ENCODE results near the gene N4BP2. TPM values are rescaled to one million over a fixed set of nuclear protein-coding genes. Genes with fewer than 3 reads are reported as not detected.

N4BP2 gene
- total RNA-seq, 1 experiment from 2014 or later = 8.5 TPM

GRCh38 chr4:40057586-40058091, 989 bp downstream of the N4BP2 start:
- in situ Hi-C loops (cut with HindIII; ENCODE audit: low pct_unique_long_range_greater_than_20kb, low sequenced_read_pairs) = no loop called here
- peak overlapping the region; percentile 73 to 83 for H3K4me3 ChIP-seq (ENCODE audit: low read depth in 2 of 2, low read length in 2 of 2)
- peak; percentile 76 for DNase-seq (ENCODE audit: low read depth, low spot score)
- no peak for TF ChIP-seq SIN3A (IDR thresholded peaks at IDR 0.05; ENCODE audit: borderline replicate concordance, insufficient read depth, low read depth, low read length)
- TF ChIP-seq, protein P1, sequence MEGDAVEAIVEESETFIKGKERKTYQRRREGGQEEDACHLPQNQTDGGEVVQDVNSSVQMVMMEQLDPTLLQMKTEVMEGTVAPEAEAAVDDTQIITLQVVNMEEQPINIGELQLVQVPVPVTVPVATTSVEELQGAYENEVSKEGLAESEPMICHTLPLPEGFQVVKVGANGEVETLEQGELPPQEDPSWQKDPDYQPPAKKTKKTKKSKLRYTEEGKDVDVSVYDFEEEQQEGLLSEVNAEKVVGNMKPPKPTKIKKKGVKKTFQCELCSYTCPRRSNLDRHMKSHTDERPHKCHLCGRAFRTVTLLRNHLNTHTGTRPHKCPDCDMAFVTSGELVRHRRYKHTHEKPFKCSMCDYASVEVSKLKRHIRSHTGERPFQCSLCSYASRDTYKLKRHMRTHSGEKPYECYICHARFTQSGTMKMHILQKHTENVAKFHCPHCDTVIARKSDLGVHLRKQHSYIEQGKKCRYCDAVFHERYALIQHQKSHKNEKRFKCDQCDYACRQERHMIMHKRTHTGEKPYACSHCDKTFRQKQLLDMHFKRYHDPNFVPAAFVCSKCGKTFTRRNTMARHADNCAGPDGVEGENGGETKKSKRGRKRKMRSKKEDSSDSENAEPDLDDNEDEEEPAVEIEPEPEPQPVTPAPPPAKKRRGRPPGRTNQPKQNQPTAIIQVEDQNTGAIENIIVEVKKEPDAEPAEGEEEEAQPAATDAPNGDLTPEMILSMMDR (IDR thresholded peaks at IDR 0.05) = no peak
- TF ChIP-seq REST (IDR thresholded peaks at IDR 0.05; ENCODE audit: insufficient read depth in 1 of 2, low read depth in 2 of 2, low read length in 1 of 2) = no peak
- TF ChIP-seq POLR2AphosphoS5 (IDR thresholded peaks at IDR 0.05; ENCODE audit: low read depth, low read length) = no peak
- TF ChIP-seq TCF7L2 (IDR thresholded peaks at IDR 0.05; ENCODE audit: low read depth, low read length) = no peak; the same call in 1 of the 2 replicates
- H3K27ac ChIP-seq (ENCODE audit: low read length) = peak overlapping the region; percentile 90
- no peaks in the 10 kb centered on the region for H3K27me3 ChIP-seq (ENCODE audit: control insufficient read depth, insufficient read depth, low read length)
- no peaks in the 10 kb centered on the region for H3K9me3 ChIP-seq (ENCODE audit: control insufficient read depth, insufficient read depth, low read depth, low read length)
- BruUV-seq (replicated peaks) = no TSS peak
- CTCF ChIA-PET = no interaction called here
- intact Hi-C loops (cut with micrococcal nuclease; ENCODE audit: unreplicated experiment) = loop anchor here (10.0 kb wide), 1 partner anchor 257 kb away; no protein-coding TSS in a partner anchor
- H3K36me3 ChIP-seq (ENCODE audit: control insufficient read depth, insufficient read depth, low read length) = no peaks in the 10 kb centered on the region
- POLR2A ChIA-PET = interaction anchor here (0.5 to 0.6 kb wide), 3 partner anchors 15 to 185 kb away, joined by 3 to 5 read pairs (median 4); no protein-coding TSS in a partner anchor
- peak; percentile 83 for ATAC-seq
- H3K4me1 ChIP-seq (ENCODE audit: control insufficient read depth, insufficient read depth, low read length) = peaks cover 6% of the 10 kb centered on the region; the same call in 1 of the 2 replicates

GRCh38 chr4:40058121-40058520, 1.5 kb downstream of the N4BP2 start:
- no peak for ATAC-seq
- POLR2A ChIA-PET = interaction anchor here (0.5 to 0.6 kb wide), 3 partner anchors 14 to 185 kb away, joined by 3 to 5 read pairs (median 4); no protein-coding TSS in a partner anchor
- H3K4me3 ChIP-seq (ENCODE audit: low read depth in 2 of 2, low read length in 2 of 2) = peak overlapping the region; percentile 73 to 83
- CTCF ChIA-PET = no interaction called here
- H3K36me3 ChIP-seq (ENCODE audit: control insufficient read depth, insufficient read depth, low read length) = no peaks in the 10 kb centered on the region
- H3K27ac ChIP-seq (ENCODE audit: low read length) = peak overlapping the region; percentile 90
- DNase-seq (ENCODE audit: low read depth, low spot score) = no peak
- H3K9me3 ChIP-seq (ENCODE audit: control insufficient read depth, insufficient read depth, low read depth, low read length) = no peaks in the 10 kb centered on the region
- in situ Hi-C loops (cut with HindIII; ENCODE audit: low pct_unique_long_range_greater_than_20kb, low sequenced_read_pairs) (no loop called here), intact Hi-C loops (cut with micrococcal nuclease; ENCODE audit: unreplicated experiment) (loop anchor here (10.0 kb wide), 1 partner anchor 257 kb away; no protein-coding TSS in a partner anchor)
- no peak for TF ChIP-seq REST (IDR thresholded peaks at IDR 0.05; ENCODE audit: insufficient read depth in 1 of 2, low read depth in 2 of 2, low read length in 1 of 2)
- TF ChIP-seq POLR2AphosphoS5 (IDR thresholded peaks at IDR 0.05; ENCODE audit: low read depth, low read length) = no peak
- TF ChIP-seq, protein P1 (IDR thresholded peaks at IDR 0.05) = no peak
- TF ChIP-seq SIN3A (IDR thresholded peaks at IDR 0.05; ENCODE audit: borderline replicate concordance, insufficient read depth, low read depth, low read length) = no peak
- TF ChIP-seq TCF7L2 (IDR thresholded peaks at IDR 0.05; ENCODE audit: low read depth, low read length) = no peak
- peaks cover 6% of the 10 kb centered on the region; the same call in 1 of the 2 replicates for H3K4me1 ChIP-seq (ENCODE audit: control insufficient read depth, insufficient read depth, low read length)
- no peaks in the 10 kb centered on the region for H3K27me3 ChIP-seq (ENCODE audit: control insufficient read depth, insufficient read depth, low read length)
- BruUV-seq (replicated peaks) = TSS peak; percentile 83
